ENCODE results near the gene CDC26.

- no peak for TF ChIP-seq CTCF (conservative IDR thresholded peaks at IDR 0.05; ENCODE audit: low read depth, low read length)
- no peak for TF ChIP-seq EZH2 (IDR thresholded peaks at IDR 0.05; ENCODE audit: borderline replicate concordance, low read depth, low read length, poor library complexity, severe bottlenecking)
These were observed 7.3 kb downstream of the CDC26 start for GRCh38 chr9:113267911-113268566.

Measured in A673 (cell line).